GM19351 (cell line): ENCODE measurements around the gene AURKAIP1.
A peak's percentile ranks its signal among the peaks of the same experiment; 100 is the strongest.
"Not testable (repeated sequence)": the region's sequence is repeated elsewhere in the genome, so short reads cannot be mapped to it uniquely, and the experiment has no call there.

Experiments
- ATAC-seq: cut with Tn5 transposase; IDR thresholded peaks from one replicate; pipeline ENCODE4 v1.9.1; 2021; ENCODE audit warnings: mild to moderate bottlenecking, moderate library complexity; ENCODE audit not compliant: unreplicated experiment

The AURKAIP1 gene

GRCh38 chr1:1387098-1388077 lies 12.4 kb upstream of the AURKAIP1 start:
- ATAC-seq = no peak

- no peak for ATAC-seq
Observed at GRCh38 chr1:1385931-1386330, 10.9 kb upstream of the AURKAIP1 start.

- not testable (repeated sequence) for ATAC-seq
Observed at GRCh38 chr1:1385339-1385738, 10.3 kb upstream of the AURKAIP1 start.

- no peak for ATAC-seq
Observed at GRCh38 chr1:1381294-1381693, 6.3 kb upstream of the AURKAIP1 start.

- ATAC-seq = no peak
Observed at GRCh38 chr1:1380860-1381259, 5.9 kb upstream of the AURKAIP1 start.

- ATAC-seq = no peak
Observed at GRCh38 chr1:1377540-1378205, 2.7 kb upstream of the AURKAIP1 start.

GRCh38 chr1:1376551-1377226 lies 1.7 kb upstream of the AURKAIP1 start:
- ATAC-seq = no peak

GRCh38 chr1:1374589-1374928 lies 448 bp downstream of the AURKAIP1 start:
- peak; percentile 2 for ATAC-seq

- no peak for ATAC-seq
Observed at GRCh38 chr1:1373815-1374588, 1.0 kb downstream of the AURKAIP1 start.

GRCh38 chr1:1373051-1373814 lies 1.8 kb downstream of the AURKAIP1 start:
- no peak for ATAC-seq

- ATAC-seq = peak; percentile 39
Observed at GRCh38 chr1:1371746-1372711, 3.0 kb downstream of the AURKAIP1 start.

GRCh38 chr1:1371364-1371745 lies 3.7 kb downstream of the AURKAIP1 start:
- ATAC-seq = no peak

- ATAC-seq = no peak
Observed at GRCh38 chr1:1370771-1371300, 4.2 kb downstream of the AURKAIP1 start.

- ATAC-seq = not testable (repeated sequence)
Observed at GRCh38 chr1:1370094-1370493, 4.9 kb downstream of the AURKAIP1 start.

- ATAC-seq = no peak
Observed at GRCh38 chr1:1367315-1367714, 7.7 kb downstream of the AURKAIP1 start.

- ATAC-seq = no peak
Observed at GRCh38 chr1:1366699-1367066, 8.3 kb downstream of the AURKAIP1 start.

GRCh38 chr1:1365875-1366698 lies 8.9 kb downstream of the AURKAIP1 start:
- ATAC-seq = no peak

GRCh38 chr1:1364266-1364665 lies 10.7 kb downstream of the AURKAIP1 start:
- no peak for ATAC-seq
